HG03469 (cell line): ENCODE measurements around the gene PPP1CA.
"Not testable (repeated sequence)": the region's sequence is repeated elsewhere in the genome, so short reads cannot be mapped to it uniquely, and the experiment has no call there.

Experiments
- ATAC-seq: cut with Tn5 transposase; IDR thresholded peaks from one replicate; pipeline ENCODE4 v1.9.1; 2021; ENCODE audit warnings: mild to moderate bottlenecking, moderate library complexity, moderate number of reproducible peaks; ENCODE audit not compliant: unreplicated experiment

Gene PPP1CA

DNA sequence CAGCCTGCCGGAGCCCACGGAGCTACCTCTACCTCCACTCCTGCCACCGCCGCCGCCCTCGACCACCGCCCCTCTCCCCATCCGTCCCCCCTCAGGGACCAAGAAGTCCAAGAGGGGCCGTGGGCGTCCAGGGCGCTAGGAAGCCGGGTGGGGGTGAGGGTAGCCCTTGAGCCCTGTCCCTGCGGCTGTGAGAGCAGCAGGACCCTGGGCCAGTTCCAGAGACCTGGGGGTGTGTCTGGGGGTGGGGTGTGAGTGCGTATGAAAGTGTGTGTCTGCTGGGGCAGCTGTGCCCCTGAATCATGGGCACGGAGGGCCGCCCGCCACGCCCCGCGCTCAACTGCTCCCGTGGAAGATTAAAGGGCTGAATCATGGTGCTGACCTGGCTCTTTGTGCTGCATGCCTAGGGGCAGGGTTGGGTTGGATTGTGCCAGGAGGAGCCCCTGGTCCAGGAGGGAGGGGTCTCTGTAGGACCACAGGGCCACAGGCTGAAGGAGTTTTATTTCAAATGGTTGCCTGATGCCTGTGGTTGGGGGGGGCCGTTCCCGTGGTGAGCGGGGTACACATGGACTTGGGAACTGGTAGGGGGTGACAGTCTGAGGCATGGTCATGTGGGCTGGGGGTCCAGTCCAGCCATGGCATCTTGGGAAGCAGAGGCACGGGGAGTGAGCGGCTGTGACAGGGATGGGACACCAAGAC lies 33.5 kb upstream of the PPP1CA start:
- no peak for ATAC-seq

- no peak for ATAC-seq
Observed at GRCh38 chr11:67434395-67434881, 32.8 kb upstream of the PPP1CA start.

DNA sequence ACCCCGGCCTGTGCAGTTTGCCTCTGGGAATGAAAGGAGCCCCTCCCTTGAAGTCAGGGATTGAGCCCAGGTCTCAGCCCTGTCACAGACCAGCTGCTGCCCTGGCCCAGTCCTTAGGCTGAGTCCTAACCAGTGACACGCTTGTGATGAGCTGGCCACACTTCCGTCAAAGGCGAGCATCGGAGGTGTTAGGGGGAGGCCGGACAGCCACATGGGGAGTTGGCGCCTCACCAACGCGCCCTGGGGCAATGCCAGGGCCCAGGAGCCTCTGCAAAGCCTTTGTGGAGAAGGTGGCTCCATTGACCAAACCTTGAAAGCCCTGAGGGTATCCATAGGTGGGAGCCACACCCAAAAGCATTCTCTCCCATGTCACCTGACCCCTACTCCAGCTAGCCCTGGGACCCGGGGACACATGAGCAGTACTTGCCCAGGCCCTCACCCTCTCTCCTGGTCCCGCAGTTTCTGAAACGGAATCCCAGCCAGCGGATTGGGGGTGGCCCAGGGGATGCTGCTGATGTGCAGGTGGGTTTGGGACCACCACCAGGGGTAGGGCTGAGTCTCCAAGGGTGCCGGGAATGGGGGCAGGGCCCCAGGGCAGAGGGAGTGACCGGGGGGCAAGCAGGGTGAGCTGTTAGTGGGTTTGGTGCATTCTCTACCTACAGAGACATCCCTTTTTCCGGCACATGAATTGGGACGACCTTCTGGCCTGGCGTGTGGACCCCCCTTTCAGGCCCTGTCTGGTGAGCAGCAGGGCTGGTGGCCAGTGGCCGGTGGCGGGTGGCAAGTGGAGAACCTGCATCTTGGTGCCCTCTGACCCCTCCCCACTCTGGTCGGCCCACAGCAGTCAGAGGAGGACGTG lies 32.1 kb upstream of the PPP1CA start:
- no peak for ATAC-seq

- no peak for ATAC-seq
Observed at GRCh38 chr11:67432655-67433349, 31.1 kb upstream of the PPP1CA start.

DNA sequence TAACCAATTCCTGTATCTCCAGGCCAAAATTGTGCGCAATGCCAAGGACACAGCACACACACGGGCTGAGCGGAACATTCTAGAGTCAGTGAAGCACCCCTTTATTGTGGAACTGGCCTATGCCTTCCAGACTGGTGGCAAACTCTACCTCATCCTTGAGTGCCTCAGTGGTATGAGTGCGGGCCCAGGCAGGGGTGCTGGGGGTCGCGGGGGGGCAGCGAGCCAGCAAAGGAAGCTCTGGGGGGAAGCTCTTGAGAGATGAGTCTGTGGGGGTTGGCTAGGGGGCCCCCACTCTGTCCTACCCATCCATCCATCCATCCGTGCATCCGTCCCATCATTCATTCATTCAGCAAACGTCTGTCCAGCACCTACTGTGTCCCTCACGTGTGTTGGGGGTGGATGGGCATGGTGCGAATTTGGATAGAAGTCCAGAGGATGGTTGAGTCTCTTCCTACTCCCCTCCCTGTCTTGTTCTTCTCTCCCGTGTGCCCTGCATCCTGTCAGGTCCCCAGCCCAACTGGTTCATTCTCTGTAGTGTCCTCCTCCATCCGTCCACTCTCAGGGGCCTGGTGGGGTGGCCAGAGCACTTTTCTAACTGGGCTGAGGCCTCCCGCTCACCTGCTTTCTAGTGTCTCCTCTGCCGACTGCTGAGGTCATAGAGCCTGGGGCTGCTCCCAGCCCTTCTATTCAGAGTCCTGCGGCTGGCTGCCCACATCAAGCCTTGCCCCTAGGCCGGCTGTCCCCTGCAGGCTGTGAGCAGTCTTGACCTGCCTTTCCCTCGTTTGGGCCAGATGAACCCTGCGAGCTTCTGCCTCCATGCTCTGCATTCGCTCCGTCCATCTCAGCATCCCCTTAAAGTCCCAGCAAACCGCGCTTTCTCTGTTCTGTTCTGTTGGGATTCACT lies 29.9 kb upstream of the PPP1CA start:
- no peak for ATAC-seq

DNA sequence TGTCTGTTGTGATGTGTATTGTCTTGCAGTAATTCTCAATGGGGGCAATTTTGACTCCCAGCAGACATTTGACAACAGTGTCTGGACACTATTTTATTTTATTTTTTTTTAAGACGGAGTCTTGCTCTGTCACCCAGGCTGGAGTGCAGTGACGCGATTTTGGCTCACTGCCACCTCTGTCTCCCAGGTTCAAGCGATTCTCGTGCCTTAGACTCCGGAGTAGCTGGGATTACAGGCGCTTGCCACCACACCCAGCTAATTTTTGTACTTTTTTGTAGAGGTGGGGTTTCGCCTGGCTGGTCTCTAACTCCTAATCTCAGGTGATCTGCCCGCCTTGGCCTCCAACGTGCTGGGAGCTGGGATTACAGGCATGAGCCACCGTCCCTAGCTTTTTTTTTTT lies 28.1 kb upstream of the PPP1CA start:
- ATAC-seq, result no peak

- ATAC-seq, result no peak
Observed at GRCh38 chr11:67429038-67429668, 27.5 kb upstream of the PPP1CA start.

GRCh38 chr11:67428052-67429001 lies 26.7 kb upstream of the PPP1CA start, which contains the start of gene RPS6KB2:
TSS of gene RPS6KB2 (plus strand) at chr11:67428494. CDS start at chr11:67428546, 52 bp downstream.
- ATAC-seq, result peak; percentile 74

DNA sequence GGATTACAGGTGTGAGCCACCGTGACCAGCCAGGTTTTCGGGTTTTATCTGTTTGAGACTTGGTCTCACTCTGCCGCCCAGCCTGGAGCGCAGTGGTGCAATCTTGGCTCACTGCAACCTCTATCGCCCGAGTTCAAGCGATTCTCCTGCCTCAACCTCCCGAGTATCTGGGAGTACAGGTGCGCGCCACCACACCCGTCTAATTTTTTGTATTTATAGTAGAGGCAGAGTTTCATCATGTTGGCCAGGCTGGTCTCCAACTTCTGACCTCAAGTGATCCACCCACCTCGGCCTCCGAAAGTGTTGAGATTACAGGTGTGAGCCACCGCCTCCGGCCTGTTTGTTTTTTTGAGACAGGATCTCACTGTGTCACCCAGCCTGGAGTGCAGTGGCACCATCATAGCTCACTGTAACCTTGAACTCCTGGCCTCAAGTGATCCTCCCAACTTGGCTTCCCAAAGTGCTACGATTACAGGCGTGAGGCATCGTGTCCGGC lies 25.8 kb upstream of the PPP1CA start:
- not testable (repeated sequence) for ATAC-seq

- no peak for ATAC-seq
Observed at GRCh38 chr11:67423891-67424613, 22.4 kb upstream of the PPP1CA start.

GRCh38 chr11:67423466-67423865 lies 21.8 kb upstream of the PPP1CA start:
- ATAC-seq, result no peak

DNA sequence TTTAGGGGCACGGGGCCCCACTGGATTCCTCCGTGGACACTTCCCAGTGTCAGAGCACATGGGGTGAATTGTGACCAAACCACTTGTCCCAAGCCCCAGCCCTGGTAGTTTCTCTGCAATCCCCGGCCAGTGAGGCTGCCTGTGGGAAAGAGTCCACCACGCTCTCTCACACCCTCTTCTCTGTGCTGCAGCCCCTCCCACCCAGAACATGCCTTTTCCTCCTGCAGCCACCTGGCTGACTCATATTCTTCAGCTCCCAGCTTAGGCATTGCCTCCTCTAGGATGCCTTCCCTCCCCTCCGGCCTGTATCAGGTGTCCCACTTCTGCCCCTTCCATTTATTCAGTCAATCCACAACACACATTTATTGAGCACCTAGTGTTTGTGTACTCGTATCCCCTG lies 21.2 kb upstream of the PPP1CA start:
- ATAC-seq, result no peak

- ATAC-seq, result no peak
Observed at GRCh38 chr11:67421430-67422031, 19.9 kb upstream of the PPP1CA start.

GRCh38 chr11:67420646-67421429 lies 19.2 kb upstream of the PPP1CA start:
- peak; percentile 52 for ATAC-seq

DNA sequence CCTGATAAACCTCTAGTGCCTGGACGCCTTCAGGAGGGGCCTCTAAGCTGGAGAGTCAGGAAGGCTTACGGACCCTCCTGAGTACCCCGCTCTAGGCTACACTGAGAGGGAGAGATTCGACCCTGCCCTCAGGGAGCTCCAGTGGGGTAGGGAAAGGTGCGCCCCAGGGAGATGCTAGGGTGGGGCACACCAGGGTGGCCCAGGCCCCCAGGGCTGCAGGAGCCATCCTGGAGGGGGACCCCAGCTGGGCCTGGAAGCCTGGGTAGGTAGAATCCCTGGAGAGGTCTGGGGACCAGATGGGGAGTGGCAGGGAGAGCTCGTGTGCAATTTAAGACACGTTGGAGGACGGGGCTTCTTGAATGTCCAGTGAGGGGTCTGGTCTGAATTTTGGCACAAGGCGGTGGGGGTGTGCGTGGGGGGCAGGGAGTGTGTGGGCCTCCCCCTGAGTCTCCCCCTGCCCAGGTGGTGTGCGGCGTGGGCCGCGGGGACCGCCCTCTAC lies 18.5 kb upstream of the PPP1CA start:
- no peak for ATAC-seq

DNA sequence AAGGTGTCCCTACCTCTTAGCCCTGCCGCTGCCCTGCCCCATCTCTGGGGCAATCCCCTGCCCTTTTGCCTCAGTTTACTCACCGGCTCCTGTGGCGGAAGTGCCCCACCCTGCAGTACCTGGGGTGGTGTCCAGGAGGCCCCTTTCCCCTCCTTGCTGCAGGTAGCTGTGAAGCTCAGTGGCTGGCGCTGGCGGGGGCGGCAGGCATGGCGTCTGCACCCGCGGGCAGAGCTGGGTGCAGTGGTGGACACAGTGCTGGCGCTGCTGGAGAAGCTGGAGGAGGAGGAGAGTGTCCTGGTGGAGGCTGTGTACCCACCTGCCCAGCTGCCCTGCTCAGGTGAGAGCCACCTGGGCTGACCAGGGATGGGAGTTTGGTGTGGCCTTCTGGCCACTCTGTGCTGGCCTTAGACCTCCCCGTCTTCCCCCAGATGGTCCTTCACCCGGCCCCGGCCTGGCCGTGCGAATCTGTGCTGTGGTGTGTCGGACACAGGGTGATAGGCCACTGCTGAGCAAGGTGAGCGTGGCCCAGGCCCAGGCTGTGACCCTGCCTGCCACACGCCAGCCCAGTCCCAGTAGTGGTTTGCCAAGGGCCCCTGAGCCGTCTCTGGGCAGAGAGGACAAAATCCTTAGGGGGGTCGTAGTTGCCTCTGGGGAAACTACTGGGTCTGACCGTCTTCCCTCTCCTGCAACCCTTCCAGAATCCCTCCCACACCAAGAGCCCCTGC lies 17.8 kb upstream of the PPP1CA start:
- ATAC-seq, result no peak
